ENCODE results near the gene C1S.
"Not testable (repeated sequence)": the region's sequence is repeated elsewhere in the genome, so short reads cannot be mapped to it uniquely, and the experiment has no call there.

C1S gene

DNA sequence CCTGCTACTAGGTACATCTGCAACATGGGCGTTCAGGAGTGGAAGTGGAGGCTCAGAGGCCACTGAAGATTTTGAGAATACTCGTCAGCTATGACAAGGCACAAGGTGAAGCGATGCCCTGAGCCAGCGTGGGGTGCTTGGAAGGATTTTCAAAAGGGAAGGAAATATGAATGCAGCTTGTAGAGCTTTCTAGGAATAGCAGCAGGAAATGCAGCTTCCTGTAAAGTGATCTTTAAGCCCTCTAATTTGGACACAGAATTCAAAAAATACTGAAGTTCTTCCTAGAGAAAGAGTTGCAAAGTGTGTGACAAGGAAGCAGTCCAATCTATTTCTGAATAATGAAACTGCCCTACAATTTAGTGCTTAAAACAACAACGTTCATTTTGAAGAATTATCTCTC is 13.2 kb upstream of the C1S start:
- DNase-seq: no peak

DNA sequence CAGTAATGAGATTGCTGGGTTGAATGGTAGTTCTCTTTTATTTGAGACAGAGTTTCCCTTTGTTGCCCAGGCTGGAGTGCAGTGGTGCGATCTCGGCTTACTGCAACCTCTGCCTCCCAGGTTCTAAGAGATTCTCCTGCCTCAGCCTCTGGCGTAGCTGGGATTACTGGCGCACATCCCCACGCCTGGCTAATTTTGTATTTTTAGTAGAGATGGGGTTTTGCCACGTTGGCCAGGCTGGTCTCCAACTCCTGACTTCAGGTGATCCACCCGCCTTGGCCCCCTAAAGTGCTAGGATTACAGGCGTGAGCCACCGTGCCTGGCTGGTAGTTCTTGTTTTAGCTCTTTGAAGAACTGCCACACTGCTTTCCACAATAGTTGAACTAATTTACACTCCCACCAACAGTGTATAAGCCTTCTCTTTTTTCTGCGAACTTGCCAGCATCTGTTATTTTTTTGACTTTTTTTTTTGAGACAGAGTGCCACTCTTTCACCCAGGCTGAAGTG is 11.0 kb upstream of the C1S start:
- not testable (repeated sequence) for DNase-seq

DNA sequence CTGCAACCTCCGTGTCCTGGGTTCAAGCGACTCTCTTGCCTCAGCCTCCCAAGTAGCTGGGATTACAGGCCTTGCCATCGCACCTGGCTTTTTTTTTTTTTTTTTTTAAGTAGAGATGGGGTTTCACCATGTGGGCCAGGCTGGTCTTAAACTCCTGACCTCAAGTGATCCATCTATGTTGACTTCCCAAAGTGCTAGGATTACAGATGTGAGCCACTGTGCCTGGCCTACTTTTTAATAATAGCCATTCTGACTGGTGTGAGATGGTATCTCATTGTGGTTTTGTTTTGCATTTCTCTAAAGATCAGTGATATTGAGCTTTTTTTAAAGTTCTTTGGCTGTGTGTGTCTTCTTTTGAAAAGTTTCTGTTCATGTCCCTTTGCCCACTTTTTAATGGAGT is 10.5 kb upstream of the C1S start:
- not testable (repeated sequence) for DNase-seq

DNA sequence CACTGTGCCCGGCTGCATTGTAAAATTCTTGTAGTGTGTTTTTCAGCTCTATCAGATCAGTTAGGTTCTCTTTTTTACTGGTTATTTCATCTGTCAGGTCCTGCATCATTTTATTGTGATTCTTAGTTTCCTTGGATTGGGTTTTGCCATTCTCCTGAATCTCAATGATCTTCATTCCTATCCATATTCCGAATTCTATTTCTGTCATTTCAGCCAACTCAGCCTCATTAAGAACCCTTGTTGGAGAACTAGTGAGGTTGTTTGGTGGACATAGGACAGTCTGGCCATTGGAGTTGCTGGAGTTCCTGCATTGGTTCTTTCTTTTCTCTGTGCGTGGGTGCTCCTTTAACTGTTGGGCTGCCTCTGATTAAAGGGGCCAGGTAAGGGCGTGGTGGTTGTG is 5.6 kb upstream of the C1S start:
- no peak for DNase-seq

DNA sequence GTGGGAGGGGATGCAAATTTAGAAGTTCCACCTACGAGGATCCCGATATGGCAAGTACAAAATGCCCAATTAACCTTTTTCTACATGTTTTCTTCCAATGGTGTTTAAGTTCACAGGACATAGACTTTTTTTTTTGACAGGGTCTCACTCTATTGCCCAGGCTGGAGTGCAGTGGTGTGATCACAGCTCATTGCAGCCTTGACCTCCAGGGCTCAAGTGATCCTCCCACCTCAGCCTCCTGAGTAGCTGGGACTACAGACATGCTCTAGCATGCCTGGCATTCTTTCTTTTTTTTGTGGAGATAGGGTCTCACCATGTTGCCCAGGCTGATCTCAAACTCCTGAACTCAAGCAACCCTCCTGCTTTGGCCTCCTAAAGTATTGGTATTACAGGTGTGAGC is 4.8 kb upstream of the C1S start:
- DNase-seq: not testable (repeated sequence)

DNA sequence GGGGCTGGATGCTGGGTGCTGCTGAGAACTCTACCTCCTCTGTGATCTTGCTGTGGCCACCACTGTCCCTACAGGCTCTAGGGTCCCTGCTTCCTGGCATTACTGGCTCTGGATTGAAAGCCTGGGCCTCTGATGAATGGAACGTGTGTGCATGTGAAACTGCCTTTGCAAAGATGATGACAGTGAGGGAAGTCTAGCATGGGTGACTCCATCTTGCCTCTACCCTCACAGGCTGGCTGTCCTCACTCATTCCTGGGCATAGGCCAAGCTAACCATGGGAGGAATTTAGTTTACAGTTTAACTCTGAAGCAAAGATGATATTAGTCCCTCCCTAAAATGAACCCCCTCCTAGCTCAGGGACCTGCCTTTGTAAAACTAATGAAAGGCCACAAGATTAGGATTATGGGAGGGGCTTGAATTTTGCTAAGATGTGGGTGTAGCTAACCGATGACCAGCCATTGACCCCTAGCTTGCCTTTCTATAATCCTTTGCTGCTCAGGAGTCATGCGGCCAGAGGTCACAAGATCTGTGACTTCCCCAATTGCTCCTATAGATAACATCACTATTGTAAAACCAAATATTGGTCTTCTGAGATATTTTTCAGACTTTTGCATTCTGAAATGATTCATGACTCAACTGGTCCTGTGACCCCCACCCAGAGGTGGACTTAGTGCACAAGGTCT is 2.2 kb upstream of the C1S start:
- DNase-seq: no peak

DNA sequence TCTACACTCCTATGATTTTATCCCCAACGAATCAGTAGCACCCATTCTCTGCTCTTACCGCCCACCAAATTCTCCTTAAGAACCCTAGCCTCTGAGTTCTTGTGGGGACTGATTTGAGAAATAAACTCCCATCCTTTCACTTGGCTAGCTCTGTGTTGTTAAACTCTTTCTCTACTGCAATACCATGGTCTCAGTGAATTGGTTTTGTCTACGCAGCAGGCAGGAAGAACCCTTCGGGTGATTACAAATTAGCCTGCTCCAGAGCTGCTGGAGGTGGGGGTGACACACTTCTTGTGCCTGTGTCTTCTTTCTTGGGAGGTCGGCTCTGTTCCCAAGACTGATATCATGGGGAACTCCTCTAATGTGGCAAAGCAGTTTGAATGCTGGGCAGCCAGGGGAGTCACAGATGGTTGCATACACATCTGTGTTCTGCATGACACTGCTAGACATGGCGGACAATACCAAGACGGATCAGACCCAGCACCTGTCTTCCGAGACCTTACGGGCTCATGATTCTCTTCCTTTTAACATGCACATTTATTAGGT is 1.6 kb upstream of the C1S start:
- no peak for DNase-seq

DNA sequence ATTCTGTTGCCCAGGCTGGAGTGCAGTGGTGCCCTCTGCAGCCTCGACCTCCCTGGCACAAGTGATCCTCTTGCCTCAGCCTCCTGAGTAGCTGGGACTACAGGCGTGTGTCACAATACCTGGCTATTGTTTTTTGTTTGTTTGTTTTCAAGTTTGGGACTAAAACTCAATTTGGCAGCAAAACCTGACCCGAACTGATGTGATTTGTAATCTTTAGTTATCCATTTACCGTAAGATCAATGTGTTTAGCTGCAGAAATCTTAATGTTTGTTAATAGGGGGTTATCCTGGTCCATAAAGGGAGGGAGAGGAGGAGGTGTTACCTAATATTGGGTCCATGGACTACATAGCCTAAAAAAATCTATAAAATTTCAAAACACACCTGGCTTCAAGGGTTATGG is 738 bp upstream of the C1S start:
- no peak for DNase-seq

DNA sequence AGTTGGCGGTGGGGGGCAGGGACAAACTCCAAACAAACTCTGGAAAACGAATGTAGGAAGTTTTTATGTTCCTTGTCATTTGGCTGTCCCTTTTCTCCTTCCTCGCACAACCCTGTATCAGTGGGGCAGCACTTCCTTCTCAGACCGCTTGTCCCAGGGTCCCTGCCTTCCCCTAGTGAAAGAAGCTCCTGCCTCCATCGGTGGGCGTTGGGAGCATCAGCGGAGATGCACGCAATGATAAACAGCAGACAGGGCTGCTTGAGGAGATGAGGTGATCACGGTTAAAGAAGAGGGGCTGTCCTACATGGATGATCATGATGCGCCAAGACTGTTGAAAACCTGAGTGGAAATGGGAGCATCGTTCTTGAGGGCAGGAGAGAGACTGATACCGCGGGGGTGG is 620 bp downstream of the C1S start:
- DNase-seq: no peak

DNA sequence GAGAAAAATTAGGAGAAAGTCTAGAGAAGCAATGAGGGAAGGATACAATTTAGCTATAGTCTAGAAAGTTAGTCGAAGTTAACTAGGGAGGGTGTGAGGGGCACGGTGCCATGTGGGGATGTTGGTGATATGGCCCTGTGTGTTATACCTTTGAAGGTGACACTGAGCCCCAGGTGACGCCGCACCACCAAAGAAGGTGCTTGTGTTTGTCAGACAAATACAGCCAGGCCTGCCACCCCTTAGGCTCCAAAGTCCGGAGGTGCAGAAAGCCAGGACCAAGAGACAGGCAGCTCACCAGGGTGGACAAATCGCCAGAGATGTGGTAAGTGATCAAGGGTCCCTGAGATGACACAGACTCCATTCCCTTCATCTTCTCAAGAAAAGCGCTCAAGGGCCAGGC is 1.1 kb downstream of the C1S start:
- DNase-seq: no peak

DNA sequence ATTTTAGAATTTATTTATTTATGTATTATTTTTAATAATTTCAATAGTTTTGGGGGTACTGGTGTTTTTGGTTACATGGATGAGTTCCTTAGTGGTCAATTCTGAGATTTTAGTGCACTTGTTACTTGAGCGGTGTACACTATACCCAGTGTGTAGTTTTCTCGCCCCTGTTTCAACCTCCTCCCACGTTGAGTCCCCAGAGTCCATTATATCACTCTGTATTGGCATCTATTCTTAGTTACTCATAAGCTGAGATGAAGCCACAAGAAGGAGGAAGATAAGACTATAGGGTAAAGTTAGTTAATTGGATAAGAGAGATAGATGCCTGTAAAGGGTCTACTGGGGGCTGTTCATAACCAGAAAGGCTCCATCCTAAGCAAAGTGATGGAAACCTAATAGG is 4.0 kb downstream of the C1S start:
- no peak for DNase-seq

DNA sequence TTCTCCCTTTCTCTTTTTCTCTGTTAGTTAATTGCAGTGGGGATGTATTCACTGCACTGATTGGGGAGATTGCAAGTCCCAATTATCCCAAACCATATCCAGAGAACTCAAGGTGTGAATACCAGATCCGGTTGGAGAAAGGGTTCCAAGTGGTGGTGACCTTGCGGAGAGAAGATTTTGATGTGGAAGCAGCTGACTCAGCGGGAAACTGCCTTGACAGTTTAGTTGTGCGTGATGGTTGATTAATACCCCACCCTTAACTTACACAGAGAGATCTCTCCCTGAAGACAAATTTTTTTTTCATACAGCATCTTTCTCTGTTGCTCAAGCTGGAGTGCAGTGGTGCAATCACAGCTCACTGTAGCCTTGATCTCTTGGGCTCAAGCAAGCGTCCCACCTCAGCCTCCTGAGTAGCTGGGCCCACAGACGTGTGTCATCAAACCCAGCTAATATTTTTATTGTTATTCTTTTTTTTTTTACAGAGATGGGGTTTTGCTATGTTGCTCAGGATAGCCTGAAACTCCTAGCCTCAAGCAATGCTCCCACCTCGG is 4.6 kb downstream of the C1S start:
- DNase-seq: no peak

DNA sequence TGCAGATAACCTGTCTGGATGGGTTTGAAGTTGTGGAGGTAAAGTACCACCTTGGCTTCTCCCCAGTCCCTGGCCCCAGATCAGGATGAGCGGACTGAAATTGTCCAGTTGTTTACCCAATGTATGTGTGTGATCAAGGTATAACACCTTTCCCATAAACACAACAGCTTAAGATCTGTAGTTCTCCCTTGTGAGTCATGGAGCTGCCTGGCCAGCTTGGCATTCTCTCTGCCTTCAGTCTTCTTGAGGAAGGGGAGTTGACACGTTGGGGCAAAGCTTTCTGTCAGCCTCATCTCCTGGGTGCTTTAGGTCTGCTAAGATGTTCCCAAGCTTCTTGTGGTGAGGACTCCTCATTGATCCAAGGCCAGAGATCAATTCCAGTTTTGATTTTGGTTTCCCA is 6.1 kb downstream of the C1S start:
- no peak for DNase-seq

DNA sequence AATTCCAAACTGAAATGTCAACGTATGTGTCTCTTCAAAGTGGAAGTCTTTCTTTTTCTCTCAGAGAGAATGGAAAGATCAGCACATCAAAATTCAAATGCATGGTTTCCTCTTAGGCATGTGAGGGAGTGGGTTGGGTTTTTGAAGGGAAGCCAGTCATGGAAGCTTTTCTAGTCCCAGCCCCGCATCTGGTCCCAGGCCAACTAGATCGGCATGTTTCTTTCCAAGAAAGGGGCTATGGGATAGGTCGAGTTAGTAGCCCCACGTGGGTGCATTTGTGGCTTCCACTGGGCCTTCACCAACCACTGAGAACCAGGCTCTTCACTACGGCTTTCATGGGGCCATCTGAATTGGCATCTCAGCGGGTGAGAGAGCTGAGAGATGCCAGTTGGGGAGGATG is 6.6 kb downstream of the C1S start:
- DNase-seq: no peak

DNA sequence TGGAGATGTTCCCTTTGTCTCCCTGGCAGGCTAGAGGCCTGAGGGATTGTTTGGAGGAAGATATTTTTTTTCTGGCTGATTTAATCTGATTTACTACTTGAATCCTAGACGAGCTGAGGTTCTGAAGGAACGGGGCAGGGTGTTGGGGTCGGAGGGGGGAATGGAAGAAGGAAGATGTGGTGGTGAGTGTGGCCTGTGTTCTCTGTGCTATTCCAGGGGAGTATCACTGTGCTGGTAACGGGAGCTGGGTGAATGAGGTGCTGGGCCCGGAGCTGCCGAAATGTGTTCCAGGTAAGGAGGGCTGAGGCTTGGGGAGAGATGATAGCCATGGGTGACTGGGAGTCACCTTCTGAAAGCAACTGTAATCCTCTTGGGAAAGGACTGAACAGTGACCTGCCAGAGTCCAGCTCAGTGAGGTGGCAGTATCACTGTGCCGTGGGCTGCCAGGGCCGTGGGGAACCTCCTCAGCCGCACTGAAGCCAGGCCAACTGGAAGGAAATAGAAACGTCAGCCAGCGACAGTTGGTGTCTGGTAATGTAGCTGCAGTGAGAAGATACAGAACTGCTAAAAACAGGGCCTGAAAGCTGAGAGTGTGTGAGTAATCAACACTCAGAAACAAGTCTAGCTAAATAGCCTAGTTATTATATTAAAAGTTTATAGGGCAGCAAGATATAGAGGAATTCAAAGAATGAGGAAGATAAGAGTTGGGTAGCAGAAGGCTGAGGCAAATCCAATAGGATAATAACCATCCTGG is 7.9 kb downstream of the C1S start:
- no peak for DNase-seq

DNA sequence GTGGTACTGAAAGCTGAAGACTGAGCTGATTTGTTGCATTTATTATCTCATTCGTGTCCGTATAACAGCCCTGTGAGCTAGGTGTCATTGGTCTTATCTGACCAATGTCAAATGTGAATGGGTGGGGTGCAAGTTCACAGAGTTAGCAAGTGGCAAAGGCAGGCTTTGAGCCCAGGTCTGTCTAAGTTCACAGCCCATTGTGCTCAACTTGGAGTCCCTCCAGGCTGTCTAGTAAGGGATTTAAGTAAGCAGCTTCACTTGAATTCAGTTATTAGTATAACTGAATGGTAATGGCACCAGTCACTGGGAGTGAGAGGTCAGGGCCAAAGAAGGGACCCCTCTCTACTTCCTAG is 8.5 kb downstream of the C1S start:
- no peak for DNase-seq

DNA sequence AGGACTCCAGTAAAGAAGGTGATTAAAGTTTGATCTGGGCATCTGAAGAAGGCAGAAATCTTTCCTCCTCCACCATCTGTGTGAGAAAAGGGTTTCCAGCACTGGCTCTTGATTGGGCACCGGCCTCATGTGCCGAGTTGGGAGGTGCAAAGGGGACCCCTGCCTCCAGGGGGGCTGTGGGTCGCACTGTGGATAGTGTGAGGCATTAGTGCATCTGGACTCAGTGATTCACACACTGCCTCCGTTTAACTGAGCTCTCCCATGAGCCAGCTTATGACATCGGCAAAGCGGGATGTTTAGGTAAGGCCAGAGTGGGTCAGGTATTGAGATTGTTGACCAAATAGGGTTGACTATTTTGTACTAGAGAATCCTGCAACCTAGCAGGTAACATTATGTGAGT is 8.9 kb downstream of the C1S start:
- no peak for DNase-seq

DNA sequence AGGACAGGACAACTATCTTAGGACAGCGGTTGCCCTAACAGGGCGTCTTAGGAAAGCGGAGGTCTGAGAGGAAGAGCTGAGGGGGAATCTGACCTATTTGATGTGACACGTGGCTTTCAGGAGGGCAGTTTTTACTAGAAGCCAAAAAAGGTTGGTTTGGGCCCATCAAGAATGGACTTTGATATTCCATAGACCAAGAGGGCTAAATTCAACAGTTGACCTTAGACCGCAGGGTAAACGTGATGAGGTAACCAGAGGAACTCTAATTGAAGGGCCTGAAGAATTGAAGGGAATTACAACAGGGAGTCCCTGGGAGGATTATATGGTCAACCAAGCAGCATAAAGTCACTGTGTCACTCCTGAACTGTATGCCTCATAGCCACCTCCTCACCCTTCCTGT is 11.5 kb downstream of the C1S start:
- no peak for DNase-seq

DNA sequence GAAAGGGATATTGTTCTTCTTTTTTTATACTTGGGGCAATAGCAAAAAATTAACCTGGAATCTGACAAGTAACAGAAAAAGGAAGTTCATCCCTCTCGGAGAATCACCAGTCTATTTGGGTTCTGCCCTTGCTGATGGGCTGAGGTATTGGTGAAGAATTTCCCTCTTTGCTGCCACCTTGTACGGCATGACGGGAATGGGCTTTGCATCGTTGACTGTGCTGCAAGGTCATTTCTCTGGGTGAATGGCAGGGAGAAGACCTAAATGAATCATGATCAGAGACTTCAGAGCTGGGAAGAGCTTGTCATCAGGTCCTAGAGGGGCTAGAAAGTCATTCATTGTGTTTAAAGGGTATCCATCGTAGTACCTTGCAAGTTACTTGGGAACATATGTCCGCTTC is 12.0 kb downstream of the C1S start:
- DNase-seq: no peak

DNA sequence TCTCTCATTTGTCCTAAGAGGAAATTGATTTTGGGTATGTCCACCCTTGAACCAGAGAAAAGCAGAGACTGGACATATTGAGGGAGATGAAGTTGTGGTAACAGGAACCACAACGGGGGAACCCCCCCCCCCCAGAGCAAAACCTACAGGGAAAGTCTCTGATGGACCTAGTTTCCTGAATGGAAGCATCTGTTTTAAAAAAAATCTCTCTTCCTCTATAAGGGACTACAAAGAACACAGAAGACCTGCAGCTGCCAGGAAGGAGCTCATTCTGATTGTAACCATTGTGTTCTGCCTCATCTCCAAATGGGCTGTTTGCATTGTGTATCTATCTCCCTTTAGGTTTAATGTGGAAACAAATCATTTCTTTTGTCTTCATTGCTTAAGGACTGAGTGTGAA is 13.4 kb downstream of the C1S start:
- no peak for DNase-seq

DNA sequence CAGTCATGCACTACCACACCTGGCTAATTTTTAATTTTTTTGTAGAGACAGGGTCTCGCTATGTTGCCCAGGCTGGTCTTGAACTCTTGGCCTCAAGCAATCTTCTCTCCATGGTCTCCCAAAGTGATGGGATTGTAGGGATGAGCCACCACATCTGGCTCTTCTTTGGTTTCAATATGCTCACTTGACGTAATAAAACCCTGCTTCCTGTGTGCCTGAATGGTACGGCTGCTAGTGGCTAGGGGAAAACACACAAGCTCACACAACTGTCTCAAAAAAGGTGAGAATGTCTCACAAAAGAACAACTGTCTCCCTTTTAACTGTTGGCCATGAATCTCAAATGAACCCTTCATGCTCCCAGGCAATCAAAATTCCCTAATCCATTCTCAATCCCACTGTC is 15.0 kb downstream of the C1S start:
- no peak for DNase-seq

DNA sequence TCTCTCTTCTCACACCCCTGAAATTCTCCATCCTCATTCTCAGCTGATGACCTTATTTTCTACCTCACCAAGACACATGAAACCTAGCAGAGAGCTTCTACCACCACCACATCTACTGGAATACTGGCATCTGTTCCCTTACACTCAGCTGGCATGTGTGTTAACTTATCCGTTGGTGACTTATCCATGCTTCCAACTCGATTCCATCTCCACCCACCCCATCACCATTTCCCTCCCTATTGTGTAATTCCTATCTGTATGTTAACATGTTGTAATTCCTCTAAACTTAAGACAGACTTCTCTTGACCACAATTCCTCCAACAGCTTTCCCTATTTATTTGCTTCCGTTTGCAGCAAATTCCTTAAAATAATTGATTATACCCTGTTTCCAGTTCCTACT is 15.4 kb downstream of the C1S start:
- no peak for DNase-seq

DNA sequence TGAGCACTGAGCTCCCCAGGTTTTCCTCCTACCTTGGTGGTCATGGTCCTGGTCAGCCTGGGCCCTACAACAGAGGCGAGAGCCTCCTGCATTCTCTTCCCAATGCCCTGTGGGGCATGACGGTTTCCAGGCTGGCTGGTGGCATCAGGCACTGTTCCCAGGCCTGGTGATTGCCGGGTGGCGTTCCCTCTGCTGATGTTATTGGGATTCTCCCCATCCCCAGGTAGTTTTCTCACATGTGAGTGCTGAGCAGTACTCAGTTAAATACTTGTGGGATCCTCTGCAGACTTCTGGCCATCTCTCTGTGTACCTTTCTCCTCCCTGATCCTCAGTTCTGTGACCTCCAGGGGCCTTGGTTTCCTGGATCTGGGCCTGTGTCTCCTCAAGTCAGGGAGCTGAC is 16.0 kb downstream of the C1S start:
- no peak for DNase-seq

DNA sequence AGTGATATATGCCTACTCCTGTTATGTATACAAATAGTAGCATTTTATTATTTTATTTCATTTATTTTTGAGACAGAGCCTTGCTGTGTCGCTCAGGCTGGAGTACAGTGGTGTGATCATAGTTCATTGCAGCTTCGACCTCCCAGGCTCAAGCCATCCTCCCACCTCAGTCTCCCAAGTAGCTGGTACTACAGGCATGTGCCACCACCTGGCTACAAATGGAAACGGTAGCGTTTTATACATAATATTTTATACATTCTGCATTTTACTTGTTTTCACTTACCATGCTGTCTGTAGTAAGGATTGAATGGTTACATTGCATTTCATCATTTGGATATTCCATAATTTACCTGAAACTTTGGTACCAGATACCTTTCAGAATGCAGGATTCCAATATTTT is 17.6 kb downstream of the C1S start:
- no peak for DNase-seq

All from effector CD8-positive, alpha-beta T cell (primary cell).